Activated T-helper 1 cell treated with anti-CD3 and anti-CD28 coated beads, Interleukin-2, amount 50 U/mL, for 16 hours (primary cell): ENCODE data around the gene EFNA5.
A peak's percentile ranks its signal among the peaks of the same experiment; 100 is the strongest.

Source experiments
- DNase-seq, 2 donors: peaks; one replicate each; pipeline ENCODE4 v3.0.0-alpha.2; 2020; ENCODE audit warnings: low read depth in 1 of 2, low spot score in 1 of 2

EFNA5 gene

DNA sequence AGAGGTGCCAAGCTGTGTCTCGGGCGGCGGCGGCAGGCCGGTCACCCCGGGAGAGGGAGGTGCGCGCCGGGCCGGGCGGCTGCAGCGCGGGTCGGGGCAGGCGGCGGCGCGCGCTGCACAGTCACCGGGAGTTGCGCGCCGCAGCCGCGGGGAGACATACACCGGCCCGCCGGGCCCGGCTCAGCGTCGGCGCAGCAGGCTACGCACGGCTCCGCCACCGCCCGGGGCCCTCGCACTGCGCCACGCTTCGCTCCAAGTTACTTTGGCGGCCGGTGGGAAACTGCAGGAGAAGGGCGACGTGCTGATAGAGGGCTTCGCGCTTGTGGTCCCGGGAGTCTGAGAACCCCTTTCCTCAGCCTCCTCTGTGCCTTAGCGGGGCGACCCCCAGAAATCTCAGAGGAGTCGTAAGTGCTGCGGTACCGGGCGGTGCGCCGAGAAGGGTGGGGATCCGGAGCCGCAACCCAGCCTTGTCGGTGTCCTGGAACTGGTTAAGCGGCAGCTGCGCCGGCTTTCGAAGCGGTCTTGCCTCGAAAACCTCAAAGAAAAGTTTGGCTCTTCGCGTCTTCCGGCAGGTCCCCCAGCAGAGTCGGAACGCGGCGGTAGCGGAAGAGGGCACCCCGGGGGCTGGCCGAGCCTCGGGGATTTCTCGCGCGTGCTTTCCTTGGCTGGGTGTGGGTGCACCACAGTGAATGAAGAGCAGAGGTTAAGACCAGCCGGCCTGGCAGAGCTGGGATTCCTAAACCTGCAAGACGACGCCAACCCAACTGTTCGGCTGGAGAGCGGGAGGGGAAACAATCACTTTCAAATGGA lies at the start of gene EFNA5:
TSS of gene EFNA5 (minus strand) at position 6 of the 810 bp plus-strand sequence.
- DNase-seq = no peak

- no peak for DNase-seq
Observed at GRCh38 chr5:107719034-107719606, 48.4 kb upstream of the EFNA5 start.

DNA sequence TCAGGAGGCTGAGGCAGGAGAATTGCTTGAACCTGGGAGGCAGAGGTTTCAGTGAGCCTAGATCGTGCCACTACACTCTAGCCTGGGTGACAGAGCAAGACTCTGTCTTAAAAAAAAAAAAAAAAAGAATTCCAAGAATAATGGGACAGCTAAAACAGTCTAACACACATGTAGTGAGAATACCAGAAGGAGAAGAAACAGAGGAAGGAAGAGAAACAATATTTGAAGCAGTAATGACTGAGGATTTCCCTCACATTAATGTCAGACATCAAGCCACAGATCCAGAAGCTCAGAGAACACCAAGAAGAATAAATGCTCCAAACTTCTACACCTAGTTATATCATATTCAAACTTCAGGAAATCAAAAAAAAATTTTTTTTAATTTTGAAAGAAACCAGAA lies 47.1 kb upstream of the EFNA5 start:
- no peak for DNase-seq

DNA sequence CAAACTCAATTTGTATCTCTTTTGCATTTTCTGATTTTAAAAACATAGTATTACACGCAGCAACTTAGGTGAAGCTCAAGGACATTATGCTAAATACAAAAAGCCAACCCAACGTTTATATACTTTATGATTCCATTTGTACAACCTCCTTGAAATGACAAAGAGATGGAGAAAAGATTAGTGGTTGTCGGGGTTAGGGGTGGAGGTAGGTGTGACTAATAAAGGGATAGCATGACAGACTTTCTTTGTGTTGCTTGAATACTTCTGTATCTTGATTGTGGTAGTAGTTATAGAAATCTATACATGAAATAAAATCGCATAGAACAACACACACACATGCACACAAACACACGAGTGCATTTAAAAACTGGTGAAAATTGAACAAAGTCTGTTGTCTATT lies 42.5 kb upstream of the EFNA5 start:
- DNase-seq = no peak

DNA sequence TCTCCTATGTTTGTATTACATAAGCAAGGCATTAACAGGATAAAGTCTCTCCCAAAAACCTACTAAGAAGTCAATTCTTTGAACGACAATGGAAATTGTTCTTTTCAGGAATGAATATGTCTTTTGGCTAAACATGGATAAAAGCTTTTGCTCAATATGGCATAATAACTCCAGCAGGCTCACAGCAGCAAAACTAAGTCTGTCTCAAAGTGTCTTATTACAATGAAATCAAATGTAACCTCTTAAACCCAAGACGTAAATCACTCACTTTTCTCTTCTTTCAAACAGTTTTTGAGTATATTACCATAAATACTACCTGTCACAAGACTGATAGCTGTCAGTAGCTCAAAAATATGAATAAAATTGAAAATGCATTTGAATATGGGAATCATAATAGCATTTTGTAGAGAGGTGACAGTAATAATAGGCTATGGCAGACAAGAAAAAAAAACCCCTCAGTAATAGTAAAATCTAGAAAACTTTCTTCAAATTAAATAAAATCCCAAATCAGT lies 41.7 kb upstream of the EFNA5 start:
- DNase-seq = no peak

DNA sequence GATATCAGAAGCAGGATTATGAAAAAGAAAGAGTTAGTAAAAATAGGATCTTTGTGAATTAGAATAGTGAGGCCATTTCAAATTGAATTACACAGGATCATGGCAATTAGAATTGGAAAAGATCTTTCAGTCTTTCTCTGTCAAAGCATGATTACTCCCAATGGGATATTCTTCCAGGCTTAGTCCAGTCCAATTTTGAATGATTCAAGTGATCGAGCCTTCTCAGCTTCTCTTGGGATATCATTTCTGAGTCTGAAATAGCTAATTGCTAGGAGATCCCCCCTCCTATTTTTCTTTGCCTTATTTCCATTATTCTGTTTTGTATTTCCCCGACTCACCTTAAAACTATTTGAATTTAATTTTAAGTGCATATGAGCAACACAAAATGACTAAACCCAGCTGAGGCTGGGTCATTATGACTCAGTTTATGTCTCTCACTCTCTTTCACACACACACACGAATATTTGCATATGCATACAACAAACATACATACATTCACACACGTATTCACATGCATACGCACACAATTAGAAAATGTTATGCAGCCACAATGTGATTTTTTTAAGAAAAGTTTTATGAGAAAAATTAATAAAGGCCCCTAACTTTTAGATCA lies 34.8 kb upstream of the EFNA5 start:
- no peak for DNase-seq

GRCh38 chr5:107704681-107705401 lies 34.1 kb upstream of the EFNA5 start:
- no peak for DNase-seq

- DNase-seq = no peak
Observed at GRCh38 chr5:107700481-107700880, 29.7 kb upstream of the EFNA5 start.

DNA sequence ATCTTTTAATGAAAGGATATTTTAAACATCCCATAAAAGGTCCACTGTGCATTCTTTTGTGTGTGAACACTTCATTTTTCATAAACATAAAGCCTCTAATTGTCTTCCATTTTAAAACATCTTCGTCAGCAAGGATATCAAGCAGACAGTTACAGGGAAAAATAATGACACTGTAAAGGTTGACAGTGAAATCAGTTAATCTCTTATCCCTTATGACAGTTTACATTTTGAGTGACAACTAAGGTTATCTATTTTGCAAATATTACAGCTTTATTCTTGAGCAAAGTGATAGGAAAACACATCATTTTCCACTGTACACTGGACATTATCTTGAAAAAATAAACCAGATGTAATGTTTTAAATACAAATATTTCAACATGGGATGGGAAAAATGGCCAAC lies 28.7 kb upstream of the EFNA5 start:
- DNase-seq = no peak

GRCh38 chr5:107698286-107698685 lies 27.5 kb upstream of the EFNA5 start:
- DNase-seq = no peak

DNA sequence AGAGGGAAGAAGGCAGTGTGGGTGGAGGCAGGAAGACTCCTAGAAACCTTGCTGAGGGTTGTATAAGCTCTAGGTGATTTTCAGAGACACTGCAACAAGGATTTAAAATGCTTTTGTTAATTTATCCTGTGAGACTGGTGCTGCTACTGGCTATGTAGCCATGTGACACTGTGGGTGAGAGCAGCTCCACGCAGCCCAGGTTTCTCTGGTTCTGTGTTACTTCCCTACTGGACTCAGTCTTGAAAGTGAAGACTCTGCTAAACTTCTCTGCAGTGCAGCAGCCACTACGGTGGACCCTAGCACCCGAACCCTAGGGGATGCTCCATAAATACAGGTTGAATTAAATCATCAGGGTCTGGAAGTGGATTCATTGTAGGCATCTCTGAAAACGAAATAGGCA lies 25.8 kb upstream of the EFNA5 start:
- no peak for DNase-seq

DNA sequence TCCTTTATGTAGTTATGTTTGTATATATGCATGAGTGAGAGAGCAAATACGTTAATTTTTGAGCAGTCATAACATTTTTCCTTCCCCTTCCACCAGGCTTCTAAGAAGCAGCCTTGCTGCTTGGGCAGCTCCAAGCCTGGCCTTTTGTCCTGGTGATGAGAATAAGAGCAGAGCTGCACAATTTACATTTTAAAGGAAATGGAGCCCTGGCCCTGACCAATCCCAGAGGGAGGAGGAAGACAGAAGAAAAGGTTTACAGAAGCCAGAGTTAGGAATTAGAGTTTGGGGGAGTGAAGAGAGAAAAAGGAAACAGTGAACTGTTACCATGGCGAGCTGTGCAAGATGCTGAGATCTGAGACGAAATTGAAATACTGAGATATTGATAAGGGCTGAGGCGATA lies 25.3 kb upstream of the EFNA5 start:
- no peak for DNase-seq

DNA sequence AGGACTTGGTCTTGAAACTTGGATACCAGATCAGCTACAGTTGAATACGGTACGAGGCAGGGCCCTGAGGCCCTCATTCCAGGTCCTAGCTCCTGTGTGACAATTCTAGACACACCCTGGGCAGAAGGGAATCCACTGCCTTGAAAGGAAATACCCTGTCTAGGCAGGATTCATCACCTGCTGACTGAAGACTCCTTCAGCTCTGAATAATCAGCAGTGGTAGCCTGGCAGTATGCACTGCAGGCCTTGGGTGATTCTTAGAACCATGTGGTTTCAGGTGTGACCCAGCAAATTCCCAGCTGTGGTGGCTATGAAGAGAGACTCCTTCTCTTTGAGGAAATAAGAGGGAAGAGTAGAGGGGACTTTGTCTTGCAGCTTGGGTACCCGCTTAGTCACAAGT lies 17.2 kb upstream of the EFNA5 start:
- no peak for DNase-seq

- no peak for DNase-seq
Observed at GRCh38 chr5:107687404-107687803, 16.7 kb upstream of the EFNA5 start.

DNA sequence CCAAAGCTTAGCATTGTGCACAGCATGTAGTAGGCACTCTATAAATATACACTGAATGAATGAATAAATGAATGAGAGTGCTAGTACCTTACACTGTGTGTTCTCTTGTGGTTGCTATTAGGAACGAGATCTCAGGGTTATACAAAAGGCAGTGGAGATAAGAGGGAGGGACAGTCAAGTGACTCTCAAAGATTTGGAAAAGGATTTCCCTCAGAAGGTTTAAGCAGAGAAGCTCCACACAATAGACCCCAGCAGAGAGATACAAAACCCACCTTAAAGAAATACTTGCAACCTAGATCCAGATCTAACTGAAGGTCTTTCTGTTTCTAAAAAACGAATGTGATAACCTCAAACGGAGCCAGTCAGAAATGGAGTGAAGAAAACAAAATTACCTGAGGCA lies 11.8 kb upstream of the EFNA5 start:
- DNase-seq = no peak

- DNase-seq = no peak
Observed at GRCh38 chr5:107680799-107681198, 10.1 kb upstream of the EFNA5 start.

DNA sequence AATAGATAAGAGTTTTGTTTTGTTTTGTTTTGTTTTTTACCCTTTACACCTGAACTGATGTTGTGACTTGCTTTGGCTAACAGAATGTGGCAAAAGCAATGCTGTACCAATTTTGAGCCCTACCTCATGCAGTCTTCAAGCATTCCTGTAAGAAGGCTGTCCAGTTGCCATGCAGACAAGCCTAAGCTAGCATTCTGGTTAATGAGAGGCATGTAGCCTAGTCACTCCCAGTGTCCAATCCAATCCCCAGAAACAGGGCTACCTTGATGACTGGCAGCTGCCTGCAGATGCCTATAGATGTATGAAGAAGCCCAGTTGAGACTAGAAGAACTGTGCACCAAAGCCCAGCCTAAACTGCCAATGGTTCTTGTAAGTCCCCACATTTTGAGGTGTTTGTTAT lies 9.4 kb upstream of the EFNA5 start:
- DNase-seq = no peak

- no peak for DNase-seq
Observed at GRCh38 chr5:107676702-107677101, 6.0 kb upstream of the EFNA5 start.

GRCh38 chr5:107675201-107675600 lies 4.5 kb upstream of the EFNA5 start:
- DNase-seq = no peak

- no peak for DNase-seq
Observed at GRCh38 chr5:107674655-107675054, 3.9 kb upstream of the EFNA5 start.

- peak in 1 of 2 donors; percentile 34 for DNase-seq
Observed at GRCh38 chr5:107673368-107674136, 2.8 kb upstream of the EFNA5 start.
